ENCODE results near the gene IQCE.

- TF ChIP-seq CTCF (IDR thresholded peaks at IDR 0.05) = no peak
- no peak for TF ChIP-seq POLR2A (IDR thresholded peaks at IDR 0.05)
Measured at GRCh38 chr7:2592375-2592865, 33.6 kb downstream of the IQCE start.
